ENCODE data around the gene LRRTM4. TPM values are rescaled to one million over a fixed set of nuclear protein-coding genes. Genes with fewer than 3 reads are reported as not detected.

Gene LRRTM4
- polyA plus RNA-seq, 2 of the 4 experiments (the other 2 are of a cell fraction): 0.03 TPM; not detected in 1

- Histone ChIP-seq H3K9me3 (0 out of 3 replicates have a peak, but pooled peaks cover 5% of the 10 kb centered on the region), H3K4me2 (no peak overlapping the region), H3K4me3 (no peak overlapping the region), H3K27ac (no peak overlapping the region), H3K4me1 (no peaks in the 10 kb centered on the region)
- ChIA-PET CTCF (interaction anchor here (0.6 kb wide), 1 partner anchor 154 kb away, joined by 3 read pairs; no protein-coding TSS in a partner anchor), POLR2A (no interaction called here)
- FAIRE-seq: no peak
- no peak for TF ChIP-seq ZSCAN20 (CRISPR knock-in tag; IDR thresholded peaks at IDR 0.05)
- TF ChIP-seq ZFP36 (IDR thresholded peaks at IDR 0.05; ENCODE audit: borderline replicate concordance, partially characterized antibody): no peak
- 24% methylated on average over 7 of the region's 7 CpGs for WGBS (ENCODE audit: missing lambda C conversion rate)
- no peak for DNase-seq (ENCODE audit: low read depth in 1 of 2, low spot score in 1 of 2)
- ATAC-seq: no peak
Measured at GRCh38 chr2:77521548-77521891, 656 bp downstream of the LRRTM4 start.

- no peak overlapping the region for H3K27ac ChIP-seq
- DNase-seq (ENCODE audit: low read depth in 1 of 2, low spot score in 1 of 2) (no peak), ATAC-seq (no peak), FAIRE-seq (no peak)
- ChIA-PET CTCF (interaction anchor here (1.5 kb wide), 1 partner anchor 34 kb away, joined by 3 read pairs; no protein-coding TSS in a partner anchor), POLR2A (no interaction called here)
- no peak overlapping the region for H3K4me3 ChIP-seq
- WGBS (ENCODE audit: missing lambda C conversion rate): 10% methylated on average over 9 of the region's 9 CpGs
- TF ChIP-seq JUN (IDR thresholded peaks at IDR 0.05): no peak
- TF ChIP-seq, protein P1, sequence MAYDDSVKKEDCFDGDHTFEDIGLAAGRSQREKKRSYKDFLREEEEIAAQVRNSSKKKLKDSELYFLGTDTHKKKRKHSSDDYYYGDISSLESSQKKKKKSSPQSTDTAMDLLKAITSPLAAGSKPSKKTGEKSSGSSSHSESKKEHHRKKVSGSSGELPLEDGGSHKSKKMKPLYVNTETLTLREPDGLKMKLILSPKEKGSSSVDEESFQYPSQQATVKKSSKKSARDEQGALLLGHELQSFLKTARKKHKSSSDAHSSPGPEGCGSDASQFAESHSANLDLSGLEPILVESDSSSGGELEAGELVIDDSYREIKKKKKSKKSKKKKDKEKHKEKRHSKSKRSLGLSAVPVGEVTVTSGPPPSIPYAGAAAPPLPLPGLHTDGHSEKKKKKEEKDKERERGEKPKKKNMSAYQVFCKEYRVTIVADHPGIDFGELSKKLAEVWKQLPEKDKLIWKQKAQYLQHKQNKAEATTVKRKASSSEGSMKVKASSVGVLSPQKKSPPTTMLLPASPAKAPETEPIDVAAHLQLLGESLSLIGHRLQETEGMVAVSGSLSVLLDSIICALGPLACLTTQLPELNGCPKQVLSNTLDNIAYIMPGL (CRISPR knock-in tag; IDR thresholded peaks at IDR 0.05; ENCODE audit: borderline replicate concordance): no peak
- no peak for TF ChIP-seq ZFP36 (IDR thresholded peaks at IDR 0.05; ENCODE audit: borderline replicate concordance, partially characterized antibody)
- TF ChIP-seq FOSB (CRISPR knock-in tag; IDR thresholded peaks at IDR 0.05): no peak
- no peak for TF ChIP-seq MAFK (IDR thresholded peaks at IDR 0.05; ENCODE audit: partially characterized antibody)
- no peak for TF ChIP-seq EHMT2 (IDR thresholded peaks at IDR 0.05; ENCODE audit: low read depth)
- no peak for TF ChIP-seq NR3C1 (IDR thresholded peaks at IDR 0.05)
- no peak for TF ChIP-seq NPAS2 (CRISPR knock-in tag; IDR thresholded peaks at IDR 0.05; ENCODE audit: borderline replicate concordance)
- TF ChIP-seq NFE2L2 (conservative IDR thresholded peaks at IDR 0.05; ENCODE audit: low read length): no peak
- TF ChIP-seq ESRRA (IDR thresholded peaks at IDR 0.05; ENCODE audit: borderline replicate concordance, low read length): no peak
- no peak for TF ChIP-seq SMC3 (IDR thresholded peaks at IDR 0.05)
- TF ChIP-seq, protein P2, sequence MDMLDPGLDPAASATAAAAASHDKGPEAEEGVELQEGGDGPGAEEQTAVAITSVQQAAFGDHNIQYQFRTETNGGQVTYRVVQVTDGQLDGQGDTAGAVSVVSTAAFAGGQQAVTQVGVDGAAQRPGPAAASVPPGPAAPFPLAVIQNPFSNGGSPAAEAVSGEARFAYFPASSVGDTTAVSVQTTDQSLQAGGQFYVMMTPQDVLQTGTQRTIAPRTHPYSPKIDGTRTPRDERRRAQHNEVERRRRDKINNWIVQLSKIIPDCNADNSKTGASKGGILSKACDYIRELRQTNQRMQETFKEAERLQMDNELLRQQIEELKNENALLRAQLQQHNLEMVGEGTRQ (IDR thresholded peaks at IDR 0.05): no peak
- TF ChIP-seq, protein P3, sequence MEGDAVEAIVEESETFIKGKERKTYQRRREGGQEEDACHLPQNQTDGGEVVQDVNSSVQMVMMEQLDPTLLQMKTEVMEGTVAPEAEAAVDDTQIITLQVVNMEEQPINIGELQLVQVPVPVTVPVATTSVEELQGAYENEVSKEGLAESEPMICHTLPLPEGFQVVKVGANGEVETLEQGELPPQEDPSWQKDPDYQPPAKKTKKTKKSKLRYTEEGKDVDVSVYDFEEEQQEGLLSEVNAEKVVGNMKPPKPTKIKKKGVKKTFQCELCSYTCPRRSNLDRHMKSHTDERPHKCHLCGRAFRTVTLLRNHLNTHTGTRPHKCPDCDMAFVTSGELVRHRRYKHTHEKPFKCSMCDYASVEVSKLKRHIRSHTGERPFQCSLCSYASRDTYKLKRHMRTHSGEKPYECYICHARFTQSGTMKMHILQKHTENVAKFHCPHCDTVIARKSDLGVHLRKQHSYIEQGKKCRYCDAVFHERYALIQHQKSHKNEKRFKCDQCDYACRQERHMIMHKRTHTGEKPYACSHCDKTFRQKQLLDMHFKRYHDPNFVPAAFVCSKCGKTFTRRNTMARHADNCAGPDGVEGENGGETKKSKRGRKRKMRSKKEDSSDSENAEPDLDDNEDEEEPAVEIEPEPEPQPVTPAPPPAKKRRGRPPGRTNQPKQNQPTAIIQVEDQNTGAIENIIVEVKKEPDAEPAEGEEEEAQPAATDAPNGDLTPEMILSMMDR (IDR thresholded peaks at IDR 0.05): no peak
- TF ChIP-seq RNF2 (IDR thresholded peaks at IDR 0.05; ENCODE audit: borderline replicate concordance, low read depth): no peak
- no peaks in the 10 kb centered on the region for H3K4me1 ChIP-seq
- H3K9me3 ChIP-seq: 0 out of 3 replicates have a peak, but pooled peaks cover 5% of the 10 kb centered on the region
- no peak overlapping the region for H3K4me2 ChIP-seq
Measured at GRCh38 chr2:77520641-77521547, 1.3 kb downstream of the LRRTM4 start.

DNA sequence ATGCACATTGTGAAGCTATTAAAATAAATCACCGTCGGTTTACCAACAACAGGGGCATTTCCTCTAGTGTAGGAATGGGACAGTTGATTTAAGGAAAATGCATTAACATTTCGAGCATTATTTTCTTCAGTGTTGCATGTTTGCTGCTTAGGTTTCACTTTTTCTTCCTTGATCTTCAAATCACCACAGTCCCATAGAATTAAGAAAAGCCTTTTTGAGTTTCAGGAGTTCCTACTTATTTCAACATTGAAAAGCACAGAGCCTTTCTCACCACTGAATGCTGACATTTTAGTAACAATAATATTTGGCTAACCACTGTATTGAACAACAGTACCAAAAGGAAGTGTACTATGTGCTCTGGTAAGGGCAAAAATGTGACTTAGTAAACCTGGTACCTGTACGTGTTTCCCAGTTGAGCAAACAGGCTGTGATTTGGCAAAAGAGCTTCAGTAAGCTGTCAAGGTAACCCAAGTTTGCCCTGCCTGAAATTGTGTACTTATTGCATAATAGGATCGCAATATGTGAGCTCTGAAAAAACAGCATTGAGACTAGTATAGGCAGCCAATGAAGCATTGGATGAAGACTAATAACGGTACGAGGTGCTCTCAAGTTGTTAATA is 2.2 kb downstream of the LRRTM4 start:
- H3K4me1 ChIP-seq: no peaks in the 10 kb centered on the region
- CTCF ChIA-PET: interaction anchor here (1.5 kb wide), 1 partner anchor 33 kb away, joined by 3 read pairs; no protein-coding TSS in a partner anchor
- H3K9me3 ChIP-seq: 0 out of 3 replicates have a peak, but pooled peaks cover 2% of the 10 kb centered on the region
- DNase-seq (ENCODE audit: low read depth in 1 of 2, low spot score in 1 of 2) (no peak), FAIRE-seq (no peak), ATAC-seq (no peak)
- 21% methylated on average over 7 of the region's 7 CpGs for WGBS (ENCODE audit: missing lambda C conversion rate)
- POLR2A ChIA-PET: no interaction called here
- TF ChIP-seq NPAS2 (CRISPR knock-in tag; IDR thresholded peaks at IDR 0.05; ENCODE audit: borderline replicate concordance) (no peak), FOXS1 (CRISPR knock-in tag; IDR thresholded peaks at IDR 0.05) (no peak), MAZ (IDR thresholded peaks at IDR 0.05; ENCODE audit: borderline replicate concordance, low read depth, low read length) (no peak), HDAC2 (IDR thresholded peaks at IDR 0.05) (no peak), BHLHE40 (IDR thresholded peaks at IDR 0.05; ENCODE audit: low read depth, low read length) (no peak)
- TF ChIP-seq, protein P1 (CRISPR knock-in tag; IDR thresholded peaks at IDR 0.05; ENCODE audit: borderline replicate concordance): no peak
- H3K4me3 ChIP-seq: no peak overlapping the region
- H3K27ac ChIP-seq: no peak overlapping the region
- no peak overlapping the region for H3K4me2 ChIP-seq
